Activated naive CD8-positive, alpha-beta T cell treated with anti-CD3 and anti-CD28 coated beads for 36 hours (primary cell): ENCODE measurements around the gene FCGR2B. TPM values are rescaled to one million over a fixed set of nuclear protein-coding genes. Genes with fewer than 3 reads are reported as not detected.
"Not testable (repeated sequence)": the region's sequence is repeated elsewhere in the genome, so short reads cannot be mapped to it uniquely, and the experiment has no call there.

Experiments used
- DNase-seq: peaks from one replicate; pipeline ENCODE4 v3.0.0; 2021
- H3K27ac Mint-ChIP-seq: one replicate; pipeline ENCODE4 v1.8.0; 2022; ENCODE audit warnings: mild to moderate bottlenecking, moderate library complexity, mixed read lengths
- H3K27me3 Mint-ChIP-seq: one replicate; pipeline ENCODE4 v1.8.0; 2022; ENCODE audit warnings: mild to moderate bottlenecking, mixed read lengths
- H3K36me3 Mint-ChIP-seq: one replicate; pipeline ENCODE4 v1.8.0; 2021; ENCODE audit warnings: mild to moderate bottlenecking, mixed read lengths
- H3K4me1 Mint-ChIP-seq: one replicate; pipeline ENCODE4 v1.8.0; 2021; ENCODE audit warnings: mixed read lengths
- H3K4me3 Mint-ChIP-seq: one replicate; pipeline ENCODE4 v1.8.0; 2022; ENCODE audit warnings: mild to moderate bottlenecking, moderate library complexity, mixed read lengths
- H3K9me3 Mint-ChIP-seq: one replicate; pipeline ENCODE4 v1.8.0; 2022; ENCODE audit warnings: mixed read lengths
- total RNA-seq, 2 experiments: library from RNA; stranded (reverse); gene quantifications; one replicate each; pipeline ENCODE4 v1.2.3, GENCODE V29; 2021

The FCGR2B gene
- total RNA-seq, 2 experiments from 2014 or later: 0.20 to 0.25 TPM

DNA sequence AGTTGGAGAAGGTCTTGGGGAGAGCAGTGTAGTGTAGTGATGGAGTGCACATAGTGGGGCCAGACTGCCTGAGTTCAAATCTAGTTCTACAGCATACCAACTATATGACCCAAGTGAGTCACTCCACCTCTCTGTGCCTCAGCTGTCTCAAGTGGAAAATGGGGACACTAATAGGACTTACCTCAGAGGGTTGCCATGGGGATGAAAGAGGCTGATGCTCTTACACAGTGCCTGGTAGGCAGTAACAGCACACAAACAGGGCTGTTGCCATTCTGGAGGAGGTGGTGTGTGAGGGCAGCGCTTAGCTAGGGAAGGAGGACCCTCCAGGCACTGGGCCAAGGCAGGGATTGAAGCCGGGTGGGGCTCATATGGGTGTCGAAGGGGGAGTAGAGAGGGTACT is 11.5 kb downstream of the FCGR2B start:
- not testable (repeated sequence) for DNase-seq, H3K4me3 Mint-ChIP-seq, H3K9me3 Mint-ChIP-seq, H3K27ac Mint-ChIP-seq, H3K27me3 Mint-ChIP-seq, H3K36me3 Mint-ChIP-seq
- peaks cover 13% of the 10 kb centered on the region for H3K4me1 Mint-ChIP-seq

DNA sequence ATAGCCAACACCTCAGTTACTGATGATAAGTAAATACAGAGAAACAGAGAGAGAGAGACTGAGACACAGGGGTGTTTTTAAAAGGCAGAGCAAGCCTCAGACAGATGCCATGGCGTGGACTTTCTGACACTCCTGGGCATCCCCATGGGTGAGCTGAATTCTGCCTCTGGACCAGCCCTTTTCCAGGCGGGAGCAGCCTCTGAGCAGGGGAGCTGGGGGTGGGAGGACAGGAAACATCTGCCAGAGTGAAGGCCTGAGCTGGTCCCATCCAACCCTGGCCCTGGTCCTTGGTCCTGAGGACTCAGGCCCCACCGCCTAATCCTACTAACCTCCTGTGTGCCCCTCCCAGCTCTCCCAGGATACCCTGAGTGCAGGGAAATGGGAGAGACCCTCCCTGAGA is 12.0 kb downstream of the FCGR2B start:
- H3K27ac Mint-ChIP-seq, H3K4me3 Mint-ChIP-seq, H3K27me3 Mint-ChIP-seq, H3K36me3 Mint-ChIP-seq, H3K9me3 Mint-ChIP-seq, DNase-seq: not testable (repeated sequence)
- H3K4me1 Mint-ChIP-seq: peaks cover 13% of the 10 kb centered on the region

DNA sequence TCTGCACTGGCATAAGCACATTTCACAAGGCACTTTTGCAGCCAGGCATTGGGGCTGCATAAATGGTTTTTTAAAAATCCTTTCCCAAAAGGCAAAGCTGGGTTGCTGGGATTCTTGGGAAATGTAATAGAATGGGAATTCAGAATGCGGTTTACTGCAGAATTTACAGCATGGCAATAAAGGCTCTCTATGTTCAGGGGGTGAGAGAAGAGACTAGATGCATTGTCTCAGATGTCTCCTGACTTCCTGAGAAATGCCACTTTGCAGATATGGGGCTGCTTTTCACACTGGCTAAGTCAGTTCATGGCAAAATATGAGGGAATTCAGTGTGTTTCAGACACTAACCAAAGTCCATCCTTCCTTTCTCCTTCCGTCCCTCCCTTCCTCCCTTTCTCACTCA is 13.5 kb downstream of the FCGR2B start:
- no peak for DNase-seq
- Mint-ChIP-seq H3K4me1 (peaks cover 11% of the 10 kb centered on the region), H3K4me3 (no peak overlapping the region), H3K27ac (no peak overlapping the region), H3K9me3 (no peaks in the 10 kb centered on the region), H3K36me3 (no peaks in the 10 kb centered on the region), H3K27me3 (peaks cover 8% of the 10 kb centered on the region)

DNA sequence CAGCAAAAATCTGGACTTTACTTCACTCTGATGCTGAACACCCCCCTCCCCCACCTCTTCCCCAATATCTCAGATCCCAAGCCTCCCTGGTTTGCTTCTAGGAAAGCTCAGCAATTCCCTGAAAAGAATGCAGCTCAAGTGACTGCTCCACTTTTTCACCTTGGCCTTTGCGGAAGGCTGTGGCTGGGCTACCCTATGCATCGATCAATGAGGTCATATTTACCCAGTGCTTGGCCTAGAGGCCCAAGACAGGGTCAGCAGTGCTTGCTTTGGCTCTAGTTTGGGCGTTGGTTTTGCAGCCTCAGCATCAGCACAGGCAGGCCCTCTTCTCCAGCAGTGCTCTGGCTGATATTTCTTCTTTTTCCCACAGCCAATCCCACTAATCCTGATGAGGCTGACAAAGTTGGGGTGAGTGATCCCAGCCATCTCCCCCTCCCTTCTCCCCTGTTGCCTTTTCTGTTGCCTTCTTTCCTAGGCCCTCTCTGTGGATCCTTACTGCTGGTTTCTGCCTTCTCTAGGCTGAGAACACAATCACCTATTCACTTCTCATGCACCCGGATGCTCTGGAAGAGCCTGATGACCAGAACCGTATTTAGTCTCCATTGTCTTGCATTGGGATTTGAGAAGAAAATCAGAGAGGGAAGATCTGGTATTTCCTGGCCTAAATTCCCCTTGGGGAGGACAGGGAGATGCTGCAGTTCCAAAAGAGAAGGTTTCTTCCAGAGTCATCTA is 14.2 kb downstream of the FCGR2B start:
- Mint-ChIP-seq H3K27me3 (peaks cover 13% of the 10 kb centered on the region), H3K4me1 (peaks cover 8% of the 10 kb centered on the region), H3K27ac (no peak overlapping the region), H3K36me3 (no peaks in the 10 kb centered on the region), H3K4me3 (no peak overlapping the region), H3K9me3 (no peaks in the 10 kb centered on the region)
- no peak for DNase-seq

DNA sequence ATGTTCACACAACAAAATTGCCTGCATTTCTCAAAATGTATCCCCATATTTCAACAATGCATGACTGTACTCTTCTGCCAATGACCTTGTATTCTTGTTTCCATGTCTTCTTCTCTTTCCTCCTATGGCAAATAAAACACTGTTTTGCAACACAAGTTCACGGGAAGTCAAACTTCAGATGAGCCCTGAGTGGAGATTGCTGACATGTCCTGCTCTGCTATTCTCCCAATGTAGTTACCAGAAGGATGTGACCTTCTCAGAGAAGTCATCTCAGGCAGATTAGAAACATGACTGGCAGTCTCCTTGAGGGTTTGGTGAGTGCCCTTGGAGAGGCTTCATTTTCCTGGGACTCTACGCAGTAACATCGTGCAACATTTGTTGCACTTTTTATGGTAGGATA is 15.6 kb downstream of the FCGR2B start:
- Mint-ChIP-seq H3K9me3 (no peaks in the 10 kb centered on the region), H3K4me3 (no peak overlapping the region), H3K4me1 (peaks cover 8% of the 10 kb centered on the region), H3K27ac (no peak overlapping the region), H3K36me3 (no peaks in the 10 kb centered on the region), H3K27me3 (peaks cover 20% of the 10 kb centered on the region)
- DNase-seq: no peak

DNA sequence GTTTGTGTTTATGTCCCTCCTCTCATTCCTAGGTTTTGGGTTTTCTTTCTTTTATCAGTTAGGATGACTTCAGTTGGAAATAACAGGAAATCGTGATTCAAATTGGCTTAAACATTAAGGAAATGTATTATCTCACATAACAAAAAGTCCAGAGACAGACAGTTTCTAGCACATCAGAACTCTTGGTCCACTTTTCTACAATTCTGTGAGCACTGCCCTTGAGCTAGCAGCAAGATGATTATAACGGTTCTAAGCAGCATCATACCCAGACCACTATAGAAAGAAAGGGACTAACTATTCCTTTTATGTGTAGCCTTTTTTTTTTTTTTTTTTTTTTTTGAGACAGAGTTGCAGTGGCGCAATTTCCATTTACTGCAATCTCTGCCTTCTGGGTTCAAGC is 18.9 kb downstream of the FCGR2B start:
- no peaks in the 10 kb centered on the region for H3K36me3 Mint-ChIP-seq
- no peak for DNase-seq
- no peaks in the 10 kb centered on the region for H3K4me1 Mint-ChIP-seq
- peaks cover 25% of the 10 kb centered on the region for H3K27me3 Mint-ChIP-seq
- no peaks in the 10 kb centered on the region for H3K9me3 Mint-ChIP-seq
- H3K4me3 Mint-ChIP-seq: no peak overlapping the region
- H3K27ac Mint-ChIP-seq: no peak overlapping the region

DNA sequence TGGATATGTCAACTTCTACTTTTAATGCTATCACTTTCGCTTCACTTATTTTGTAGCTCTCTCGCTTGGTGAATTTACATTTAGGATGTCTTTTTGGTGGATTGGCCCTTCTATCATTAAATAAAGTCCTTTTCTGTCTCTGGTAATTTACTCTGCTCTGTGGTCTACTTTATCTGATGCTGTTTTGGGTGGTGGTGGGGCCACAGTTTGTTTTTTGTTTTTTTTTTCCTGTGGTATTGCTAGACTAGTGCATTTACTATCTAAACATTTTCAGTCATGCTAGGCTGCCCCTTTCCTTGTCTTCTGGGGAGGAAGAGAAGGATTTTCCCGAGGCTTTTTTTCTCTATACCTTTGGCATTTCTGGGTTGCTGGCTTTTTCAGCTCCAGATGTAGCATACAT is 26.0 kb downstream of the FCGR2B start:
- Mint-ChIP-seq H3K27me3 (peaks cover 25% of the 10 kb centered on the region), H3K36me3 (no peaks in the 10 kb centered on the region), H3K4me3 (no peak overlapping the region), H3K27ac (no peak overlapping the region), H3K9me3 (no peaks in the 10 kb centered on the region), H3K4me1 (no peaks in the 10 kb centered on the region)
- no peak for DNase-seq

DNA sequence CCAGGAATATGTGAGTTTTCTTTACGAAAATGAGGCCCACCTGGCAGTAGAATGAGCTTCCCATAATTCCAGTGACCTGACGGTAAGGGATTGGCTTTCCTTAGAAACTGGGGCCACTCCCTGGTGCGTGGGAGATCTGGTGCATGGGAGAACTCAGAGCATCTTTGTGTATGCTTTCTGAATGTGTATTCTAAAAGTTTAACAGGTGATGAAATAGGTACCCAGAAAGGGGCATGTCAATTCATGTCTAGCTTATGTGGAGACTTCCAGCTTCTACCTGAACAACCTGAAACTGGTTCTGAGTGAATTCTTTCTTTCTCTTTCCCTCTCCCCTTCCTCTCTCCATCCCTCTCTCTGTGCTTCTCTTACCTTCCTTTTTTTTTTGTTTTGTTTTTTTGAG is 28.9 kb downstream of the FCGR2B start:
- DNase-seq: no peak
- H3K9me3 Mint-ChIP-seq: peaks cover 2% of the 10 kb centered on the region
- H3K27ac Mint-ChIP-seq: no peak overlapping the region
- peaks cover 1% of the 10 kb centered on the region for H3K36me3 Mint-ChIP-seq
- peaks cover 42% of the 10 kb centered on the region for H3K27me3 Mint-ChIP-seq
- H3K4me1 Mint-ChIP-seq: no peaks in the 10 kb centered on the region
- H3K4me3 Mint-ChIP-seq: no peak overlapping the region

DNA sequence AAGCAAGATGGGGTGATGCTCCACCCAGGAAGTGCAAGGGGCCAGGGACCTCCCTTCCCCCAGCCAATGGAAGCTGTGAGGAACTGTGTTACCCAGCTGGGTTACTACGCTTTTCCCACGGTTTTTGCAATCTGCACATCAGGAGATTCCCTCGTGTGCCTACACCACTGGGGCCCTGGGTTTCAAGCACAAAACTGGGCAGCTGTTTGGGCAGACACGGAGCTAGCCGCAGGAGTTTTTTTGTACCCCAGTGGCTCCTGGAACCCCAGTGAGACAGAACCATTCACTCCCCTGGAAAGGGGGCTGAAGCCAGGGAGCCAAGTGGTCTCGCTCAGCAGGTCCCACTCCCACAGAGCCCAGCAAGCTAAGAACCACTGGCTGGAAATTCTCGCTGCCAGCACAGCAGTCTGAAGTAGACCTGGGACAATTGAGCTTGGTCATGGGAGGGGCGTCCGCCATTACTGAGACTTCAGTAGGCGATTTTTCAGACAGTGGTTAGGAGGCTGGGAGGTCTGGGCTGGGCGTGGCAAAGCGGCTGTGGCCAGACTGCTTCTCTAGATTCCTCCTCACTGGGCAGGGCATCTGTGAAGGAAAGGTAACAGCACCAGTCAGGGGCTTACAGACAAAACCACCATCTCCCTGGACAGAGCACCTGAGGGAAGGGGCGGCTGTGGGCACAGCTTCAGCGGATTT is 30.2 kb downstream of the FCGR2B start:
- H3K27ac Mint-ChIP-seq, H3K4me3 Mint-ChIP-seq, H3K4me1 Mint-ChIP-seq, H3K36me3 Mint-ChIP-seq, H3K9me3 Mint-ChIP-seq, DNase-seq: not testable (repeated sequence)
- peaks cover 44% of the 10 kb centered on the region for H3K27me3 Mint-ChIP-seq

DNA sequence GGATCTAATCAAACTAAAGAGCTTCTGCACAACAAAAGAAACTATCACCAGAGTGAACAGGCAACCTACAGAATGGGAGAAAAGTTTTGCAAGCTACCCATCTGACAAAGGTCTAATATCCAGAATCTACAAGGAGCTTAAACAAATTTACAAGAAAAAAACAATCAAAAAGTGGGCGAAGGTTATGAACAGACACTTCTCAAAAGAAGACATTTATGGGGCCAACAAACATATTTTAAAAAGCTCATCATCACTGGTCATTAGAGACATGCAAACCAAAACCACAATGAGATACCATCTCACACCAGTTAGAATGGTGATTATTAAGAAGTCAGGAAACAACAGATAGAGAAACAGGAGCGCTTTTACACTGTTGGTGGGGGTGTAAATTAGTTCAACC is 35.4 kb downstream of the FCGR2B start:
- not testable (repeated sequence) for DNase-seq, H3K4me1 Mint-ChIP-seq, H3K36me3 Mint-ChIP-seq, H3K4me3 Mint-ChIP-seq, H3K27ac Mint-ChIP-seq, H3K9me3 Mint-ChIP-seq
- H3K27me3 Mint-ChIP-seq: peaks cover 29% of the 10 kb centered on the region

DNA sequence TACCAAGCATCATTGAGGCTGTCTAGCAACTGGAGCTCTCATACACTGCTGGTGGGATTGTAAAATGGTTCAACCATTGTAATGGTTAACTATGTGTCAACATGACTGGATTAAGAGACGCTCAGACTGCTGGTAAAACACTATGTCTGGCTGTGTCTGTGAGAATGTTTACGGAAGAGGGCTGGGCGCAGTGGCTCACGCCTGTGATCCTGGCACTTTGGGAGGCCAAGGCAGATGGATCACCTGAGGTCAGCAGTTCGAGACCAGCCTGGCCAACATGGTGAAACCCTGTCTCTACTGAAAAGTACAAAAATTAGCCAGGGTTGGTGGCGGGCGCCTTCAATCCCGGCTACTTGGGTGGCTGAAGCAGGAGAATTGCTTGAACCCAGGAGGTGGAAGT is 39.3 kb downstream of the FCGR2B start:
- no peak overlapping the region for H3K4me3 Mint-ChIP-seq
- no peak for DNase-seq

DNA sequence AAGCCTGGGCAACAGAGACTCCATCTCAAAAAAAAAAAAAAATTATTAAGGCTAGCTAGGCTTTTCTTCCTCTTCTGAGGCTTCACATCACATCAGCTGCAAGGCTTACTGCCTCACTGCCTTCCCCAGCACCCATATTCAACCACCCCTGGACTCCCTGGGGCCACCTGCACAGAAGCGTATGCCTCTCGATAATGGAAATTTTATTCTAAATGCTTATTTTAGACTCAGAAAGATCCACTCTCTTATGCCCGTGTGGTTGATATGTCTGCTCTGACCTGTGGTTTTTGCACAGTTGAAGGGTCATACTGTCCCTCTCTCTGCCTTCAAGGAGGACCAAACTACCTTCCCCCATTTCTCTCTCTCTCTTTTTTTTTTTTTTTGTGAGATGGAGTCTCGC is 42.6 kb downstream of the FCGR2B start:
- no peak for DNase-seq
- H3K27me3 Mint-ChIP-seq: peaks cover 3% of the 10 kb centered on the region
- H3K27ac Mint-ChIP-seq: no peak overlapping the region
- H3K4me1 Mint-ChIP-seq: no peaks in the 10 kb centered on the region
- no peaks in the 10 kb centered on the region for H3K36me3 Mint-ChIP-seq
- H3K9me3 Mint-ChIP-seq: no peaks in the 10 kb centered on the region
- no peak overlapping the region for H3K4me3 Mint-ChIP-seq

More for the DNA sequence above, 39.3 kb downstream of the FCGR2B start:
- Mint-ChIP-seq H3K27me3 (peaks cover 5% of the 10 kb centered on the region), H3K9me3 (no peaks in the 10 kb centered on the region), H3K4me1 (no peaks in the 10 kb centered on the region), H3K36me3 (no peaks in the 10 kb centered on the region), H3K27ac (no peak overlapping the region)

DNA sequence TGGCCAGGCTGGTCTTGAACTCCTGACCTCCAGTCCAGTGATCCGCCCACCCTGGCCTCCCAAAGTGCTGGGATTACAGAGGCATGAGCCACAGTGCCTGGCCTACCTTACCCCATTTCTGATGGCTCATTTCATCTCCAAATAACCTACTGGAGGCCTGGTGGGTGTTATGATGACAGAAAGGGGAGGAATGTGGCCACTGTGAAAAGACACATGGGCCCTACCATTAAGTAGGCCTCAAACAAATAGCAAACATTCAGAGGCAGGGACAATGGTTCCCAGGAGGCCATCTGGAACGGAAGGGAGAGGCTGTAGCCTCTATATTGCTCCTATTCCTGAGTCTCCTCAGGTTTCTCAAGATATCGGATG is 43.2 kb downstream of the FCGR2B start:
- Mint-ChIP-seq H3K27ac (no peak overlapping the region), H3K27me3 (peaks cover 3% of the 10 kb centered on the region), H3K9me3 (no peaks in the 10 kb centered on the region), H3K36me3 (no peaks in the 10 kb centered on the region), H3K4me3 (no peak overlapping the region), H3K4me1 (no peaks in the 10 kb centered on the region)
- no peak for DNase-seq

DNA sequence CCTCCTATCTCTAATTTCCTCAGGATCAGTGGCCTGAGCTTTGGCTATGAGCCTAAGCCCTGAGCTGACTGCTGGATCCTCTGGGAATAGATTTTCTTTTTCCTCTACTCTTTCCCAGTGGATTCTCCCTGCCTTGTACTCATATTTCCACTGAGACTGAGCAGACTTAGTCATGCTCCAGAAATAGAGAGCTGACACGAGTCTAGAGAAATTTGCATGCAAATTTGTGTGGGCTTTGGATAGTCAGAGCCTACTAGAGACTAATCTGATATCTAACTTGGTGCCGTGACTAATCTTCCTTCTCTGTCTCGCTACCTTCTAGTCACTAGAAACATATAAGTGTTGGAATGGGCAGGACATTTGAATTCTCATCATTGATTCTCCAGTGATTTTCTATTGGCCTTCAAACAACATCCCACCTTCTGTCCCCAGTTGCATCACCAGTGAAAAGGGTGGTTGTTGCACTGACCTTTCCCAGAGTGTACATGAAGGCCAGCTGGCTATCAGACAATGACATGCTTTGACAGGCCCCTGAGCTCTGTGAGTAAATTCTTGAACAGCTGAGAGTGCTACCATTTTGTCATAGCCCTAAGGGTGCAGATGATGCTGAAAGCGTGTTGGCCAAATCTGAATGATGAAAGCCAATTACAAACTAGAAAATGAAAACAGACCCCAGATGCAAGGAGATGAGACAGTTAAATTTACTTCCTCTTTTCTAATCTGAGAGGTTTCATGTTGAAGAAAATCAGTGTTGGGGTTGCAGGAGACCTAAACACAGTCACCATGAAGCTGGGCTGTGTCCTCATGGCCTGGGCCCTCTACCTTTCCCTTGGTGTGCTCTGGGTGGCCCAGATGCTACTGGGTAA is 43.8 kb downstream of the FCGR2B start, which contains the start of gene FCRLA:
Gene FCRLA, plus strand, starts transcription at position 748 of the 866 bp plus-strand sequence. Its CDS starts 36 bp downstream, at position 784.
- H3K36me3 Mint-ChIP-seq: no peaks in the 10 kb centered on the region
- H3K27me3 Mint-ChIP-seq: peaks cover 3% of the 10 kb centered on the region
- H3K27ac Mint-ChIP-seq: peak within 1 kb of the TSS; percentile 30

DNA sequence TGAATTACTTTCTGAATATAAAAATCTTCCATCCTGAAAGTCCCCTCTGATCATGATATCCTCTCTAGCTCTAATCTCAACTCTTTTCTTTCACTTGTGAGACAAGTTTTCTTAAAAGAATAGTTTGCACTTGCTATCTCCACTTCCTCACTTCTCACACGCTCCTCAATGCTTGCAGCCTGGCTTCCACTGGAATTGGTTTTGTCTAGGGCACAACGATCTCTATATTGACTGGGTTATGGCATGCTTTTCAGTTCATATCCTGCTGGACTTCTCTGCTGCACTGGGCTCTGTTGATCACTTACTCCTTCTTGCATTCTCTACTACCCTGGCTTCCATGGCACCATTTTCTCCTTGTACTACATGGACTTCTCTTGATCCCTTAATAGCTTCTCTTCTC is 44.6 kb downstream of the FCGR2B start:
- Mint-ChIP-seq H3K9me3 (no peaks in the 10 kb centered on the region), H3K4me3 (no peak overlapping the region), H3K36me3 (no peaks in the 10 kb centered on the region), H3K27me3 (peaks cover 11% of the 10 kb centered on the region), H3K27ac (no peak overlapping the region), H3K4me1 (no peaks in the 10 kb centered on the region)
- DNase-seq: no peak

More for the DNA sequence above, 43.8 kb downstream of the FCGR2B start, which contains the start of gene FCRLA:
- no peaks in the 10 kb centered on the region for H3K9me3 Mint-ChIP-seq
- no peak for DNase-seq
- no peaks in the 10 kb centered on the region for H3K4me1 Mint-ChIP-seq
- H3K4me3 Mint-ChIP-seq: no peak within 1 kb of the TSS
